DMS79 (cell line): ENCODE data around the gene TBL1X.
A peak's percentile ranks its signal among the peaks of the same experiment; 100 is the strongest.

Experiments used
- DNase-seq: peaks from one replicate; lab custom pipeline; 2025; lab: John Stamatoyannopoulos, UW

Gene TBL1X

DNA sequence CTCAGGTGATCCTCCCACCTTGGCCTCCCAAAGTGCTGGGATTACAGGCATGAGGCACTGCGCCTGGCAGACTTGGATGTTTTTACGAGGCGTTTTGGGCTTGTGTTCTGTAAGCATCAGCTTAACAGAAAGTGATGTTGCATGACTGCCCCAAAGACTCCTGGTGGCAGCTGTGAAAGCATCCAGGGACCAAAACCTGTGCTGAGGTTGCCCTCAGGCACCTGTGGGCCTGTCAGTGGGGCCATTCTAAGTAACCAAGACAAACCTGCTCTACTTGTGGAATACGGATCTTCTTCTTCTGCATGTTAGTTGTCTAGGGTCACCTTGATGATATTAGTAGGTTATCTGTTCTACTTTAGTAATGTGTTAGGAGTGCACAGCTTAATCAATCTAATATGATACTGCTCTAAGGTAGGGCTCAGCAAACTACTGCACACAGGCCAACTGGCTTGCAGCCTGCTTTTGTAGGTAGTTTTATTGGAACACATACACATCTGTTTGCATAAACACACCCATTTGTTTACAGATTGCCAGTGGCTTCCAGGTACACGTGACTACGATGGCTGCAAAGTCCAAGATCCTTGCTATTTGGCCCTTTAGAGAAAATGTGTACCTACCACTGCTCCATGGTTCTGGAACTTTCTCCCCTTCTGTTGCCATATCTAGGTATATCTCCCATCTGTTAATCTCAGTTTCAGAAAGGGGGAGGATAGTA is 164.1 kb downstream of the TBL1X start:
- DNase-seq, result no peak

DNA sequence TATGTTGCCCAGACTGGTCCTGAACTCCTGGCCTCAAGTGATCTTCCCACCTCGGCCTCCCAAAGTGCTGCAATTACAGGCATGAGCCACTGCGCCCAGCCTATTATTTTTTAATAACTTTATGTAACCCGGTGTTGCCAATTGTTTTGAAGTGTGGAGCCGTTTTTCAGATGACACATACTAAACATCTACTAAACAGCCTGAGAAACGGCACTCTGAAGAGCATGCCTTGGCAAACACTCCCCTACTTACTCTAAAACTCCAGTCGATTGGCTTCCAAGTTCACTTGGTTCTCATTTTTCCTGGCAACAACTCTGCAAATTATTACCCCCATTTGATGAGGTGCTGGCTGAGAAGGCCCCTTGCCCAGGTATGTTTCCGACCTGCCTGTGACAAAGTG is 169.7 kb downstream of the TBL1X start:
- DNase-seq, result no peak

DNA sequence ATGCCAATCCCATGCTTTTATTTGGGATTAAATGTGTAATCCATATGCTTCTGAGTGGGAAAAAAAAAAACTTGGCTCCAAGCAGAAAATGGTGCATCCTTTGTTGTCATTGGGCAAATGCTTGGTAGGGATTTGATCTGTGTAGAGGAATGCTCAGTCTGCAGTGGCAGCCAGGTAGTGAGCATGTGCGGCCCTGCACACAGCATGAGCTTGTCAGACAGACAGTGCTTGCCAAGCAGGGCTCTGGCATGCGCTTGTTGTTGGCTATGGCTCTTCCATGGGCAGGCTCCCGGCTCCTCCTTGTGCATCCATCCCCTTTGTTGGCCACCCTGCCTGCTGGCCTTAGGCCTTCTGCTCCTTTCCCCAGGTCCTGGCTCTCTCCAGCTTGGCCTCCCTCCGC is 170.5 kb downstream of the TBL1X start:
- DNase-seq, result no peak

DNA sequence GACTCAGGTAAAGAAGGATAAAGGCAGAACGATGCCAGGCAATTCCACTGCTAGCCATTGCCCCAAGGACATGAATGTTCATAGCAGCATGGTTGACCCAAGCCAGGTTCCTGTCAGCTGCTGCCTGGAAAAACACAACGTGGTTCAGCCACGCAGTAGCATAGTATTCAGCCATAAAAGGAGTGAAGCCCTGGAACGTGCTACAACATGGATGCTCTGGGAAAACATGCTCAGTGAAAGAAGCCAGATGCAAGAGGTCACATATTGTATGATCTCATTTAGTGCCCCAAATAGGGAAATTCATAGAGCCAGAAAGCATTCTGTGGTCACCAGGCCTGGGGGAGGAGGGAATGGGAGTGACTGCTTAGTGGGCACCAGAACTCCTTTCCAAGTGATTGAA is 170.9 kb downstream of the TBL1X start:
- no peak for DNase-seq

DNA sequence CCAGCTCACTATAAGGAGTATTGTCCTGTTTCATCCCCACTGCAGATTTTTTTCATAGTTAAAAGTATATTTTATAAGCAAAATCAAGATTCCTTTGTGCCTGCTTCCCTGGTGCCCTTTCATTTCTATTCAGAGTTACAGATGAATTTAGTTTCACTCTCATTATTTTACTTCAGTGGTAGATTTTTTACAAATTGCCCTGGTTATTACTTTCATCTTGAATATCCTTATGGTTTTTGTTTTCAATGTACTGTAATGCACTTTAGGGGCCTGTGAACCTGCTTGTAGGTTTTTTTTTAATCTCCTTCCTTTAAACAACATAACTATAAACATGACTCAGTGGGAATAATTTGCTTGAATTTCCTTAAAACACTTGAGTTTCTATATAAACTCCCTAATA is 174.0 kb downstream of the TBL1X start:
- DNase-seq, result no peak

DNA sequence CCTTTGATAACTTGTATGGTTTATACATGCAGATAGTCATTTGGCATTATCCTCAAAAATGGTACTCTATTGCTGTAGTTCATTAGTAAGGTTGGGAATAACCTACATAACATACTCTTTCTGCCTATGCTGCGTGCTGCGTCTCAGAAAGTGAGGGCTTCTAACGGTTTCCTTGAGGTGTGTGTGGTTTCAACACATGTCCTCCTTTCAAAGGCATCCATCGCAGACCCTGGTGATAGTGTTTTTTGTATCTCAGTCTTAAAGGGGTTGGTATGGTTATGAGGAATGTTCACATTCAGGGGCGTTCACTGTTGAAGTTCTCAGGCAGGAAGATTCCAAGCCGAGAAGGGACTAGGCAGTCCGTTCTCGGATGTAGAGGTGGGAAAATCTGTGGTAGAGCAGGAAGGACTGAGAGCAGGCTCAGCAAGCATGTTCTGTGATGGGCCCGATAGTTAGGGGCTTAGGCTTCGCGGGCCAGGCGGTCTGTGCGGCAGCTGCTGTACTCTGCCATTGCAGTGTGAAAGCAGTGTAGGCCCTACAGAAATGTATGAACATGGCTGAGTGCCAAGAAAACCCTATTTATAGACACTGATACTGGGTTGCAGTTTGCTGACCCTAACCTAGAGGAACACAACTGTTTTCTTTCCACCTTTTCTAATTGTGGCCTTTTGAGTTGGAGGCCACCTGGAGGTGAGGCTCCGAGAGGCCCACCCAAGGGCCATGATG is 177.6 kb downstream of the TBL1X start:
- no peak for DNase-seq

DNA sequence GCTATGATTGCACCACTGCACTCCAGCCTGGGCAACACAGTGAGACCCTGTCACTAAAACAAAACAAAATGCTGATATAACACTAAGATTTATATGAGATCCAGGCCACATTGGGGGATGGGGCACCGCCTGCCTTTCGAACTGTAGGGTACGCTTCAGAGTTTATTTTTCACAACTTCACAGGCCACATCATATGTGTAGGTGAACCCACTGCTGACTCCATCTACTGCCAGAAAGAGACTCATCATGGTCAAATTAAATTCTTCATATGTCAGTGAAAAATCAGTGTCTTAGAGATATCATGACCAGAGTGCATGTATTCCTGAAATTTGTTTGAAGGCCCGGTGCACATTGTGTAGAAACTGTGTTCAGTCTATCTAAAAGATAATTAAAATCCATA is 178.9 kb downstream of the TBL1X start:
- no peak for DNase-seq

DNA sequence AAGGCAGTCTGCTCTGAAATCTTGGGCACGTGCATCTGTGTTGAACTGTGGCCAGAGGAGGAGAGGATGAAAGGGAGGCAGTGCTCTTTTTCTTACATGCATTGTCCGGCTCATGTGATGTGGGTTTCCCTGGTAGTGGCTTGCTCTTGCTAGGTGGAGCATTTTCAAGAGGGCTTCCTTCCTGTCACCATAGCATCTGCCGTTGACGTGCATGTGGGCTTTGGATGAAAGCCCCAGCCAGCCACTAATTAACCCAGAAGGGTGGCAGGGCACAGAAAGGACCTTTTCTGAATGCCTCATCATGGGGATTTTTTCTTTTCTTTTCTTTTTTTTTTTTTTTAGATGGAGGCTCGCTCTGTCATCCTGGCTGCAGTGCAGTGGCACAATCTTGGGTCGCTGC is 179.5 kb downstream of the TBL1X start:
- DNase-seq, result peak; percentile 2

DNA sequence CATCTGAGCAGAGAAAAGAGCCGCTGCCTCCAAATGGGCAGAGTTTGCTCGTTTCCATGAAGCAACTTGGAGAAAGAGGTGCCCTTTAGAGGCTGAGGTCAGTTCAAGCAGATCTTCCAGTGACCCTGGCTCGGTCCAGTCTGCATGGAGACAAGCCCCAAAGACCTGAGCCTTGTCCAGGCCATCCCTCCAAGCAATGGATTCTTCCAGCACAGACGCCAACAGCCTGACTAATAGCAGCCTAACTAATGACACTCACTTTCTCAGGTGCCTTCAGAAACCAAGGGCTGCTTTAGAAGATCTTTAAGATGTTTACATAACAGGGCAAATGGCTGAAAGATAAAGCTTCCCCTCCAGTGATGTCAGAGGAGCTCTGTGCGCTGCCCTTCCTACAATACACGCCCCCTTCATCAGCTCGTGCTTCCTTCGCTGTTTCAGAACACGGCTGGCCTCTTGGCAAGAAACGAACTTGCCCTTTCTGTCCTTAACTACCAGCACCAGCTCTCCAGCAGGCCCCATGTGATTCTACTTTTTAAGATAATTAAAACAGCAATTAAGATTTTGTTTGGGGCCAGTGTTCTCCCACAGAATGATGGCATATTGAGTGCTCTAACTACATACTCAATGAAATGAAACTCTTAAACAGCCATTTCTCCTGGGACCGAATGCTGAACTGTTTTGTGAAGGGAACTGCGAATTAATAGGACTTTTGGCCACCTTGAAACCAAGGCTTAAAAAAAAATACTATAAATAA is 181.8 kb downstream of the TBL1X start:
- peak; percentile 32 for DNase-seq

DNA sequence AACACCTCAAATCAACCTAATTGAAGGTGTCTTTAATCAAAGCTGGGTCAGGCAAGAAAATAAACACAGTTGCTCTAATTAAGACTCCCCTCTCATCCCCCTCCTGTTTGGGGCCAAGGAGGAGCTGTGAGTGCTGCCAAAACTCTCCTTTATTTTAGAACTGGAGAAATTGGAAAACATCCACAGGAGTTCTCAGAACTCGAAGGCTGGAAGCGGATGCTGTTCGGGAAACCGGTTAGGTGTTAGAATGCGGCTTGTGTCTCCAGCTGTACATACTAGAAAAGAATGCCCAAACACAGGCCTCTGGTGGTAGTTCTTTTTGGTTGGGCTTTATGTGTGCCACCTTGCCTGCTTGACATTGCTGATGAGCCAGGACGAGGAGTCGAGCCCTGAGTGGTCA is 182.6 kb downstream of the TBL1X start:
- no peak for DNase-seq

DNA sequence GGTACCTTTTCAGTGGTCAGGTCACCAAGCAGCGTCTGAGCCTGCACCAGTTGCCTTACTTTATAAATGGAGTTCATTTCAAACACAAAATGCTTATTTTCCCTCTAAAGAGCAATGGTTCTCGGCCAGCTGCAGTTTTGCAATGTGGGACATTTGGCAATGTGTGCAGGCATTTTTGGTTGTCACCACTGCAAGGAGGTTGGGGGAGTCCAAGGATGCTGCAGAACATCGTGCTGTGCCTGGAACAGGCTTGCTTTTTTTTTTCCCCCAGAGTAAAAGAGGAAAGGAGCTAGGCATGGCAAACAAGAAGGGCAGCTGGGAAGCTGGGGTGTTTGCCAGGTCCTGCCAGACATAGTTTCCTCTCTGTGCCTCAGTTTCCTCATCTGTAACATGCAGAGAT is 185.2 kb downstream of the TBL1X start:
- no peak for DNase-seq

DNA sequence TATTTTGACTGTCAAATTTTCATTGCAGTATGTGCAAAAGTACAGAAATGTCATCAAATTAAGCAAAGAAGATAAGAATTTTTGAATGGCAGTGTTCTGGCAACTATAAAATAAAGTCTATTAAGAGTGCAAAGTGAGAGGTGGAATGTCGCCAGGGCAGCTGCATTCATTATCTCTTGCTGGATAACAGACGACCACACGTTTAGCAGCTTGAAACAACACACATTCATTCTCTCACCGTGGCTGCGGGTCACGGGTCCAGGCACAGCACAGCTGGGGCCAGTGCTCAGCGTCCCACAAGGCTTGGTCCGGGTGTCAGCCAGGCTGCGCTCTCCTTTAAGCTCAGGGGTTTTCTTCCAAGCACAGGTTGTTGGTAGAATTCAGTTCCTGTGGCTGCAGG is 186.9 kb downstream of the TBL1X start:
- no peak for DNase-seq

DNA sequence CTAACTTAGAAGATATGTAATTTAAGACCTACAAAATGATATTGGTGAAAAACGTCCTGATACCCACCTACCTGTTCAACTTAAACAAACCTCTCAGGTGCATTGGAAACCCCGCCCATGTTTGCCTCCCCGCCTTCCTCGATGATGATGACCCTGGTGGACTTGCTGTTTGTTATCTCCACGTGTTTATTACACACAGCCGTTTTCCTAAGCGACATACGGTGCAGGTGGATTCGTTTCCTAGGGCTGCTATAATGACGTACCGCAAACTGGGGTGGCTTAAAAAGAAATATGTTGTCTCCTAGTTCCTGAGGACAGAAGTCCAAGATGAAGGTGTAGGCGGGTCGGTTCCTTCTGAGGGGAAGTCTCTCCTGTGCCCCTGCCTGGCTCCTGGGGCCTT is 190.1 kb downstream of the TBL1X start:
- DNase-seq, result no peak

DNA sequence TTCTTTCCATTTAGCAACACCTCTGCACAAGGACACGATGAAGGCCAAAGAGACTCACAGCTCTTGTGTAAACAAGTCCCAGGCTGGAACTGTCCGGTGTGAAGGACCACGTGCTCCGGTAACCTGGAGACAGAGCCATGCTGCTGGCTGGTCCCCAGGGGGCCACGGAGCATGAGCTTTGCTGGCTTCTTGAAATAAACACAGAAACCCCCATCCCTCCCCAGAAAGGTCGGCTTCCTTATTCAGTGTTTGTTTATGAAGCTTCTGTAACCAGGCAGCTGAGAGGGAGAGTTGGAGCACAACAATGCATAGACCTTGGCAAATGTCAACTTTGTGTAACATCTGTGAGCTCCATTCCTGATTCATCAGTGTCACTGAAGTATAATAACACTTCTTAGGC is 191.4 kb downstream of the TBL1X start:
- DNase-seq, result no peak

DNA sequence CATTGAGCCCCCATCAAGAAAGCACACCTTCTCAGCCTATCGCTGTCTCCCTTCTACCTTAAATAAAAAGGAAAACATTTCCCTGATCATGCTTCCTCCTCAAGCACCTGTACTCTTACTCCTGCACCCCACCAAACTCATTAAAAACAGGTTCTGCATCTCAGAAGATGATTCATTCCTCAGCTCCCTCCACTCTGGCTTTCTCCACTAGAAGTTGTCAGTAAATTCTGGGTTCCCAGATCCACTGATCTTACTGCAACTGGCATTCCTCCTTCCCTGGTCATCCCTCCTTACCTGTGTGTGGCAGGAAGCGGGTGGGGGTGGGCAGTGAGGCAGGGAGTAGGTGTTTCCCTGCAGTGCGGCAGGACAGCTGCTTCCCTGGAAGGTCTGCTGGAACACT is 192.0 kb downstream of the TBL1X start:
- no peak for DNase-seq

DNA sequence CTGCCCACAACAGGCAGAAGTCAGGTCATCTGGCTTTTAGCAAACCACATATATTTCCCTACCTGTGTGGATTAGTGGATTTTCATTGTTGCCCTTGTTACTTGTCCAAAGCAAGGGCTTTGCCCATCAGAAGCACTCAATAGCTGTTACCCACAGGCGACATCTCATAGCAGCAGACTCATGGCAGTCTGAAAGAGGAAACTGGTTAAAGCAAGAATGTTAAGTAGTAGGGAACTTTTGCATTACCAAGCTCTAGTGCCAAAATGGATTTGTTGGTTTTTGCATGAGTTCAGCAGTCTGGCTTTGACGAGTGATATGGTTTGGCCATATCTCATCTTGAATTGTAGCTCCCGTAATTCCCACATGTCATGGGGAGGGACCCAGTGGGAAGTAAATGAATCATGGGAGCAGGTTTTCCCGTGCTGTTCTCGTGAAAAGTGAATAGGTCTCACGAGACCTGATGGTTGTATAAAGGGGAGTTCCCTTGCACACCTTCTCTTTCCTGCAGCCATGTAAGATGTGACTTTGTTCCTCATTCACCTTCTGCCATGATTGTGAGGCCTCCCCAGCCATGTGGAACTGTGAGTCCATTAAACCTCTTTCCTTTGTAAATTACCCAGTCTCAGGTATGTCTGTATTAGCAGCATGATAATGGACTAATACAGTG is 192.9 kb downstream of the TBL1X start:
- DNase-seq, result no peak

DNA sequence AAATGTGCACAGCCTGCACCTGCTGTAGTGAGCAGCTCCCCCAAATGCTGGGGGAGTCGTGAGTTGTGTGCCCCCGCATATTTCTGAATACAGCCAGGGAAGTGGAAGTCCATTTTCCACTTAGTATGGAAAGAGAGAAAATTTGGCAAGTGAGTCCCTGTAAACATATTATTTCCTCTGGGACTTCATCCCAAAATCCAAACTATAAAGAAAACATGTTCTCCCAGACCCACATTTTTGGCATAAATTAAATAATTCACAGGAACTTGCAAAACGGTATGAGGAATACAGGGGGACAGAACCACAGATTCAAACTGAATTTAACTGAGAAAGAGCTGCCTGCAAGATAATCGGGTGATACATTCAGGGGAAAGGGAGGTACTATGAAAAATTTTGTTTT is 193.6 kb downstream of the TBL1X start:
- DNase-seq, result no peak

DNA sequence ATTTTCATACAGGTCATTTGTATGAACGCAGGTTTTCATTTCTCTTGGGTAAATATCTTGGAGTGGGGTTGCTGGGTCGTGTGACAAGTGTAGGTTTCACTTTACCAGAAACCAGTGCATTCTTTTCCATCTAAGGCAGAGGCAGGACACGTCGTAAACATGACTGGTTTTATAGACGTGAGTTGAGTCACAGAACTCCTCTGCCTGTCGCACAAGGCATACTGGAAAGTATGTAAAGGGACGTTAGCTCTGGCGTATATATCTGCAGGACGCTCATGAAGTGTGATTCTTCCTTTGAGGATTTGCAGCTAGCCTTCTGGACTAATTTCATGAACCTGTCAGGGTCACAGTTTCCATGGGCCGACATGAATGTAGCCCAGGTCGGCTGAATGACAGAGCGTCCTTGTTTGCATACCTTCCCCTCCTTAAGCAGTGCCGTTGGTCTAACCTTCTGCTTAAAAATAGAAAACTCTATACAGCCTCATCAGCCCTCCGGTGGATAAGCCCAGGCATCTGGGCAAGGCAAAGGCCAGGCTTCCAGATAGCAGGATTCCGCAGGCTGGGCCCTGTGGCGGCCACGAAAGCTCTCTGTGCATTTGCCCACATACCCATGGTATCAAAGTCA is 194.8 kb downstream of the TBL1X start:
- no peak for DNase-seq

DNA sequence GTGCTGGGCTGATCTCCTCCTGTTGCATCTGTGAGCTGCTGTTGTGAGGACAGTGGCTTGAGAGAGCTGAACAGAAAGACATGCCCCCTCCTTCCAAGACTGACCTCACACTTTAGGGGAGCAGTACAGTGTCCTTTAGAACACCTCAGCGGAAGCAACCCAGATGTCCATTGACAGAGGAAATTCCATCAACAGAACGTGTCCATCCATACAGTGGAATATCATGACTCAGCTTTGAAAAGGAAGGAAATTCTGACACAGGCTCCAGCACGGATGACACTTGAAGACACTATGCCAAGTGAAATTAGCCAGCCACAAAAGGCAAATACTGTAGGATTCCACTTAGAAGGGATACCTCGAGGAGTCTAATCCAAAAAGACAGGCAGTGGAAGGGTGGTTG is 197.3 kb downstream of the TBL1X start:
- no peak for DNase-seq

DNA sequence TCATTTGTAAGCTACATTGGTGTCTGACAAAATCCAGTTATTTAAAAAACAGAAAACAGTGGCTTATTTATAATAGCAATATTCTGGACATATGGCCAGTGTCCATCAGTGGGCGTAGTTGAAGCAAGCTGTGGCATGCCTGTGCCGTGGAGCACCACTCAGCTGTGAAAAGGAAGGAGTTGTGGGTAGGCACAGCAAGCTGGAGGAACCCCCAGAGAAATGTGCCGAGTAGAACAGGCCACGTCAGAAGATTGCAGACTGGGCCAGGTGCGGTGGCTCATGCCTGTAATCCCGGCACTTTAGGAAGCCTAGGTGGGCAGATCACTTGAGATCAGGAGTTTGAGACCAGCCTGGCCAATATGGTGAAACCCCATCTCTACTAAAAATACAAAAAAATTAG is 198.4 kb downstream of the TBL1X start:
- DNase-seq, result no peak

DNA sequence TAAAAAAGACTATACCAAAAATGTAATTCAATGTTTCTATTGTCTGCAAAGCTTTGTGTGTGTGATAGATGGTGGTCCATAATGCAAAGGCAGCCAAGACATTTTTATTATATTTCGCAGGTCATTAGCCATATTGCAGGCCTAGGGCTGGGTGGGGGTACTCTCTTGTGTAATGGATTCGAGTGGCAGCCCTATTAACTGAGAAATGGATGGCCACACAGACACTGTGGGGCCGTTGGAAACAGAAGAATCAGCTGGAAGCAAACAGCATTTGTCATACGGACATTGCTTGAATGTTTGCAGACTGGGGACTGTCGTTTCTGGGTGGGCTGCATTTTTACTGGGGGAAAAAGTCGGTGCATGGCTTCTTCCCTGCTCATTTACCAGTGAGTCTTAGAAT is 199.4 kb downstream of the TBL1X start:
- DNase-seq, result no peak

DNA sequence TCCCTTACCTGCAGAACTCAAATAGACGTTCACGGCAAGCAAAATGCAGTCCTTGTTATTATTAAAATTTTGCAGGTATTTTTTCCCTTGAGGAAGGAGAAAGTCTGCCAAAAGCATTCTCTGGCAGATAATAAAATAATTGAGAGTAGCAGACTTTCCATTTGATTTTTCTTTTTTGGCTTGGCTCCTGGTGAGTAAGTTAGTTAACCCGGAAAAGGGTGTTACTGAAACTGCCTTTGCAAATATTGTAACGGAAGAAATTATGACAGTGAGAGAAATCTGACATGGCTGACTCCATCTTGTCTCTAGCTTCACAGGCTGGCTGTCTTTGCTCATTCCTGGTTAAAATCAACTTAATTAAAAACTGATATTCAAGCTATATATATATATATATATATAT is 200.3 kb downstream of the TBL1X start:
- no peak for DNase-seq
